Loucy (cell line): ENCODE measurements around the gene CCDC121.
"Not testable (repeated sequence)": the region's sequence is repeated elsewhere in the genome, so short reads cannot be mapped to it uniquely, and the experiment has no call there.

ENCODE experiments used
- CTCF ChIP-seq: fragments of 200-600 bp; sonication (generic); conservative IDR thresholded peaks from 2 replicates; pipeline ENCODE4 v1.5.1; 2014; ENCODE audit warnings: mild to moderate bottlenecking, antibody characterized with exemption, low read length
- EZH2phosphoT487 ChIP-seq: fragments of 200-600 bp; IDR thresholded peaks from 2 replicates; pipeline ENCODE4 v1.6.1; 2018; ENCODE audit warnings: antibody characterized with exemption, mild to moderate bottlenecking, moderate library complexity, borderline replicate concordance

- TF ChIP-seq CTCF, EZH2phosphoT487: not testable (repeated sequence)
These were observed 1.4 kb upstream of the CCDC121 start for GRCh38 chr2:27630257-27630656.
